HS-5 (cell line): Measurements from ENCODE around the gene SLC16A5.
"Not testable (repeated sequence)": the region's sequence is repeated elsewhere in the genome, so short reads cannot be mapped to it uniquely, and the experiment has no call there.

Experiments used
- DNase-seq: peaks from one replicate; pipeline ENCODE4 v3.0.0-alpha.2; 2012; ENCODE audit warnings: low read depth

Gene SLC16A5

DNA sequence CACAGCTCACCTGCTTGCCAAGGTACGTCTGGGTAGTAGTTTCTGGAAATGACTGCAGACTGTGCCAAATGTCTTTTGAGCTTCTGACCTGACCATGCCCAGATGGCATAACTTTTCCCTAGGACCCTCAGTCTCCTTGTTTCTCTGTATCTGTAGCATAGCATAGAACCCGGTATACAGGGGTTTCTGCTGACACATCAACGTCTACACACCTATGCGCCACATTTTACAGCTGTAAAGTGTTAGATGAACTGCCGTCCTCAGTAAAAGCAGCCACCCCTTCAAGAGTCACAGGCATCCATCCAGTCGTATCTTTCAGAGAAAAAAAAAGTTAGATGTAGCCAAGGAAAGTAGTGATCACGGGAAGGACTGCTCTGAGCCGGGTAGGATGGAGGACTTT lies 23.3 kb upstream of the SLC16A5 start:
- no peak for DNase-seq

DNA sequence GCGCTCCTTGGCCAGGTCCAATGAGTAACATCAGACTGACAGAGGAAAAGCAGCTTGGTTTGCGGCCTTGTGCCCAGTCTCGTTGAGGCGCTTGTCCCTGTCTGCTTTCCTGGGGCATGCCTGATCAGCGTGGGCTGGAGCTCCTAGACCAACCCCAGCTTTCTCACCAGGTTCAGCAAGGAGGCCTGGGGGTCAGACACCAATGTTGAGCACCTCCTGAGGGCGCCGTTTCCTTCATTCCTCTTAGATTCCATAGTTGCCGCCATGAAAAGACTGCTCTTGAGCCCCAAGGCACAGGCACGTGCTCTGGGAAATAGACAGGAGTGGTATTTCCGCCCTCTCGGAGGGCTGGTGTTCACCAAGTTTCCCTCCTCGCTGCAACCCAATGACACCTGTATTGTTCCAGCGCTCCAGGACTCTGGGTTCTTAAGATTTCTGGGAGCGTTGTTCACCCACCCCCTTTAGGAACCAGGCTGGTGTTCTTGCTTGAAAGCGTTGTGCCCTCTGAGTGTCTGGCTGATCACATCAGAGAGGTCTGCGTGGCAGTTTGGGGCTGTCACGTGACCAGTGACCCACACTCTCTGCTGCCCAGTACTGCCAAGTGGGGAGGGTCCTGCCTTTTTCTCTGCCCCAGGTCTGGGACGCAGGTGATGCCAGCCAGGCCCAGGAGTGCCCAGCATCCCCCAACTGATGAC lies 22.7 kb upstream of the SLC16A5 start:
- no peak for DNase-seq

DNA sequence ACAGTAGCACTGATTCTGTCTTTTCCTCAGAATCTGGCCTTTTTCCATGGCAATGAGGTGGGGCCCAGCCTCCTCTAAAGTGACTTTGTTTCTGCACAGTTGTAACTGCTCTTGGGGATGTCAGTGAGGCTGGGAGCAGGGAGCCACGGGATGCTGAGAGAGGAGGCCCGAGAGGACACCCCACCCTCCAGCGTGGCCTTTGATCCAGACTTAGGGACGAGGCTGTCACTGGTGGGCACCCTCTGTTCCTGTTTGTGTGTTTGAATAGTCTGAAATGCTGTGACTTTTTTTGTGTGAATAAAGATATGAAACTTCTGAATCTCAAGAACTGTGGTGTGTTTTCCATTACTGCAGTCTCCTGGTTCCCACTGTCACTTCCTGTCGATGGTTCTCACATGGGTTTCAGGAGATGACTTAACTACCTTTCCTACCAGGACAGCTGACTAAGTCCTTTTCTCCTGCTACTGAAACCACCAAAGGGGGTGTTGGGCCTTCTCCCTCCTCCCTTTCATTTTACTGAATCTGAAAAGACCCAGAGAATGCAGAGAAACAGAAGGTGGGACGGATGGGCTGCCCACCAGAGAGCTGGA lies 22.1 kb upstream of the SLC16A5 start:
- no peak for DNase-seq

DNA sequence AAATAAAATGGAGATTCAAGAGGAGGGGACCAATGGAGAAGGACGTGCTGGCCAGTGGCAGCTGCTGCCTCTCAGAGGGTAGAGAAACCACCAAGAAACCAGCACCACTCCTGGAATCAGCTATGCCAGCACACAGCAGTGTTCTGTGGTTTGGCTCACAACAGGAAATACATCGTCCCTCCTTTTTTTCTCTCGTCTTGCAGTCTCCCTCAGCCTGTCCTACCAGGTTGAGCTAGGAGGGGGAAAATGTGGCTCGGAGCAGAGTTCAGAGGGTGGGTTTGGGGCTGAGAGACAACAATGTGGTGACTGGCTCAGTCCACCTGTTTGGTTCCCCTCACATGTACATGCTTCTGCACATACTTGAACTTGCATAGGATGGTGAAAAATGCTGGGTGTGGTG lies 19.9 kb upstream of the SLC16A5 start:
- no peak for DNase-seq

DNA sequence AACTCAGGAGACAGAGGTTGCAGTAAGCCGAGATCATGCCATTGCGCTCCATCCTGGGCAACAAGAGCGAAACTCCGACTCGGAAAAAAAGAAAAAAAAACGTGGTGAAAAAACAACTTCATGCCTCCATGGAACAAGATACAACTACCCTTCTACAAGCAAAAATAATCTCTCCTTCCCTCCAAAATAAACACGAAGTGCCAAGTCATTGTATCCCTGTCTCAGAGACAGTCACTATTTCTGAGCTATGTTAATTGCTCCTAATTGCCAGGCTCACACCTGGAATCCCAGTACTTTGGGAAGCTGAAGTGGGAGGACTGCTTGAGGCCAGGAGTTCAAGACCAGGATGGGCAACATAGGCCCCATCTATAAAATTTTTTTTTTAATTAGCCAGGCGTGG lies 19.0 kb upstream of the SLC16A5 start:
- DNase-seq: no peak

DNA sequence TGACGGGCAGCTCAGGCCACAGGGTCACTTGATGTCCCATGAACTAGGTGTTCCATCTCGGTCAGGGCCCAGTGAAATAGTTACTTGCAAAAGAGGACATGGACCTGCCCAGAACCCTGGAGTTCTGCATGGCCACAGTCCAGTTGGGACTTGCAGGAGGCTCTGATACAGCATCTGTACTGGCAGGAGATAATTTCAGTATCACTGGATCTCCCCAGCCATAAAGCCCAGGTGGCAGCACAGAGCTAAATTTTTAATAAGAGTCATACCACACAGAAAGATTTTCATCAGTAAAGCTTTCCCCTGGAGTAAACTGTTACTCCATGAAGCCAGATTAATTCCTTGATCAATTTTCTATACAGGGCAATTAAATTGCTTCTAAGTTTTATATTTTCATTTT lies 18.0 kb upstream of the SLC16A5 start:
- no peak for DNase-seq

DNA sequence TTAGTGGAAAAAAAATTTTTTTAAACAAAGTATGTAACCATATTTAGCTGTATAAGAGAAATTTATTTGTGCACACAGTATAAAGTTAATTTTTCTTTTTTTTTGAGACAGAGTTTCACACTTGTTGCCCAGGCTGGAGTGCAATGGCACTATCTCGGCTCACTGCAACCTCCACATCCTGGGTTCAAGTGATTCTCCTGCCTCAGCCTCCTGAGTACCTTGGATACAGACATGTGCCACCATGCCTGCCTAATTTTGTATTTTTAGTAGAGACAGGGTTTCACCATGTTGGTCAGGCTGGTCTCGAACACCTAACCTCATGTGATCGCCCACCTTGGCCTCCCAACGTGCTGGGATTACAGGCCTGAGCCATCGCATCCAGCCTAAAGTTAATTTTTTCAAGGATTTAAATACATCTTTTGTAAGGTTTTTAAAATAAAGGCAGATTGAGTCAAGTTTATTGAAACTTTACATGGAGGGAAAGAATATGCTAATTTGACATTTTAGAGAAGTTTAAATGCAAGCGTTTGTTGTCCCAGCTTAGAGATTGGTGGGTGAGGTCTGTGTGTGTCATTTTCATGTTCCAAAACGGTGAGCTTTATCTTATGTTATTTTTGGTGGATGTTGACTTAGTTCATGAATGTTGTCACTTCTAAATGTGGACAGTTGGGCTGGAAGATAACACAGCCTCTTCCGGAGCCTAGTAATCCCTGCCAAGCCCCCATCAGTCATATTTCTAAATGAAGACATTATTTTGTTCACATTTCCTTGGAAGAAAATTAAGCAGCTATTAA lies 16.1 kb upstream of the SLC16A5 start:
- DNase-seq: not testable (repeated sequence)

DNA sequence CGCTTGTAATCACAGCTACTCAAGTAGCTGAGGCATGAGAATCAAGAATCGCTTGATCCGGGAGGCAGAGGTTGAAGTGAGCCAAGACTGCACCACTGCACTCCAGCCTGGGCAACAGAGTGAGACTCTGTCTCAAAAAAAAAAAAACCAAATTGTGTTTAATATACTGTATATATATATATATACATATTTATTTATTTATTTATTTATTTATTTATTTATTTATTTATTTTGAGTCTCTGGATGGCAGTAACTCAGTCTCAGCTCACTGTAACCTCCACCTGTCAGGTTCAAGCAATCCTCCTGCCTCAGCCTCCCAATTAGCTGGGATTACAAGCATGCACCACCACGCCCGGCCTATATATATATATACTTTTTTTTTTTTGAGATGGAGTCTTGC lies 14.8 kb upstream of the SLC16A5 start:
- not testable (repeated sequence) for DNase-seq

DNA sequence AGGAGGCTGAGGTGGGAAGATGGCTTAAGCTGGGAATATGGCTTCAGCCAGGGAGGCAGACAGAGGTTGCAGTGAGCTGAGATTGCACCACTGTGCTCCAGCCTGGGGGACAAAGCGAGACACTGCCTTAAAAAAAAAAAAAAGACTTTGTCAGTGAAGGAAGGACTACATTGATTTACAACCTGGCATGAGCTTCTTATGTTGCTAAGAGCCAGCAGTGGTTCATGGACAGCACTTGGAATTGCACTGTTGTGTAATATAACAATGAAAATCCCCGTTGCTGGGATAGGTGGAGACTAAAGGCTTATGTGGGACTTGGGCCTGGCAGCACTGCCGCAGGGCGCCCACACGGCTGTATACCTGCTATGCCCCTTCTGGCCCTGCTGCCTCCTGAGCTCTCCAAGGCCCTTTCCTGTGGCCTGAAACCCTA lies 14.1 kb upstream of the SLC16A5 start:
- DNase-seq: no peak

DNA sequence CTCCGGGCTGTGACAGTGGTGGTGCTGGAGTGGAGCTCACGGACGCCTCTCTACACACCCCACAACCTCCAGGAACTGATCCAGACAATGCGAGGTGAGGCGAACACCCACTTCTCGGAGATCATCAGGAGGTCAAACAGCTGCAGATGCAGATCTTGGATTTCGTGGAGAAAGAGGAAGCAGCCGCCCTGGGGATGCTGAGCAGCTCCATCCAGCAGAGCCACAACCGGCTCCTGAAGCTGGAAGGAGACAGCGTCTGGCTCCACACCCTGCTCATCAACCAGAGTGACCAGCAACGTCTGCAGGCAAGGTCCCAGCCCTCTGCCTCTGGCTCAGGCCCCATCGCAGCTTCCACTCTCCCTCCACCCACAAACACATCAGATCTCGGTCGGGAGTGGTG lies 13.2 kb upstream of the SLC16A5 start:
- DNase-seq: no peak

DNA sequence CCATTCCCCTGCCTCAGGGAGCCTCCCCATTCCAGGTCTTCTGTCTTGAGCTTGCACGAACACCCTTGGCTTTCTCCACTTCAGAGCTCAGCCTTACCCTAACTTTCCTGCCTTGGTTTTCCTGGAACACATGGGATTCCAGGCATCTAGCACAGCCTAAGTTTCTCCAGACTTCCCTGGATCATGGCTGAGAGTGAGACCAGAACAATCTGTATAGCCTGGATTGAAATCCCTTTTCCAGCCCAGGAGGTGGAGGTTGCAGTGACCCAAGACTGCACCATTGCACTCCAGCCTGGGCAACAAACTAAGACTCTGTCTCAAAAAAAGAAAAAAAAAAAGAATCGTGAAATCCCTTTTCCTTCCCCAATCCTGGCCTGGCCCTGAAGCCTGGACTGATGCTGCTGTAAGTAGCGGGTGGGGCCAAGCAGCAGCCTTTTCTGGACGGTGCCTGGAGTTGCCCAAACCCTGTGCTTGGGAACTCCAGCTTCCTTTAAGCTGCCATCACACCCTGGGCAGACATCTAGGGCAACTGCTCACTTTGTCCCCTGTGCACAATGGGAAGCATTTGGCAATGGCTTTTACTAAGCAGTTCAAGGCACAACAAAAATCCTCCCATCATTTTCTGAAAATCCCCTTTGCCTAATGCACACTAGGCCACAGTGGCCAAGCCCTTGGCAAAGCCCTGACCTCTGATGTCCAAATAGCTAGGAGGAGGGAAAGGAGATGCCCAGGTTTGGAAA lies 12.0 kb upstream of the SLC16A5 start:
- DNase-seq: no peak

DNA sequence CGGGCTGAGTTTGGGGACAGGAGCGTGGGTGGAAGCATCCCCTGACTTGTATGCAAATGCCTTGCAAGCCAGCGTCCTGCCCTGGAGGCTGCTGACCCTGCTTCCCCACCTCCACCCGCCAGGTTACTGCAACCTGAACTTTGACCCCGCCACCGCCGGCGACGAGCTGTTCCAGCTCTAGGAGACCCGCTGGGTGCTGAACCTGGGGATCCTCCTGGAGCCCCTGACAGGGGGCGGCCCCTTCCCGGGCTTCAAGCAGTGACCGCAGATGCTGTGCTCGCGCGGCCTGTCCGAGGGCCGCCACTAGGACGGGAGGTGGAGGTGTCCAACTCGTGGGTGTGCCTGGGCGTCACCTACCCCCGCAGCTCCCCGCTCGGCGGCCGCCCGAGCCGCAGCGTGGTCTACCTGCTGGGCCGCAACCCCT lies 10.7 kb upstream of the SLC16A5 start:
- no peak for DNase-seq

DNA sequence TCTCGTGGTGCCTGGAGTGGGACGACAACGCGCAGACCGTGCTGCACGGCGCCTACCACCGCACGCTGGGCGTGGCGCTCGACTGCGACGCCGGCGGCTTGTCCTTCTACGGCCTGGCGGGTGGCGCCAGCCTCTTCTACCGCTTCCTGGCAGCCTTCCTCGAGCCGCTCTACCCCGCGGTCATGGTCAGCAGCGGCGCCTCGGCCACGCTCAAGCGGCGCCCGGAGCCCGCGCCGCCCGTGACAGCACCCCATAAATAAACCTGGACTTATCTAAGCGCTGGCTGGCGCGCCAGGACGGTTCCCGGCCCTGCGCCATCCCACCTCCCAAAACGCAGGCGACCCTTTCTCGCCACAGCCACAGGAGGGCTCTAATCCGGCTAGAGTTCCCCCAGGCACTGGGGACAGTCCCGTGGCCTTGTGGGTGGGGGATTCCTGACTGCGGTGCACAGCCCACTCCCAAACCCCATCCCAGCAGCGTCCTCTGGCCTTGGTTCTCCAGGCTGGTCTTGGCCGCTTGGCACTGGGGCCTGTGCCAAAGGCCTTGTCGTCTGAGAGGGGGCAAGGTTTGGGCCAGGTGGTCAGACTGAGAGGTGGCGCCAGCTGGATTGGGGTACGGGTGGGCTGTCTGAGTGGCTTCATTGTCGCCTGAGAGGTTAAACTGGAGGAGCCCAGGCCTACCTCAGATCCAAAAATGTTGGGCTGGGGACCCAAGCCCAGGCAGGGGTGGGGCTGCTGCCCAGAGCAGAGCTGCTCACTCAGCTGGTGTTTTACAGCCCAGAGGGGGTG lies 10.1 kb upstream of the SLC16A5 start:
- no peak for DNase-seq

DNA sequence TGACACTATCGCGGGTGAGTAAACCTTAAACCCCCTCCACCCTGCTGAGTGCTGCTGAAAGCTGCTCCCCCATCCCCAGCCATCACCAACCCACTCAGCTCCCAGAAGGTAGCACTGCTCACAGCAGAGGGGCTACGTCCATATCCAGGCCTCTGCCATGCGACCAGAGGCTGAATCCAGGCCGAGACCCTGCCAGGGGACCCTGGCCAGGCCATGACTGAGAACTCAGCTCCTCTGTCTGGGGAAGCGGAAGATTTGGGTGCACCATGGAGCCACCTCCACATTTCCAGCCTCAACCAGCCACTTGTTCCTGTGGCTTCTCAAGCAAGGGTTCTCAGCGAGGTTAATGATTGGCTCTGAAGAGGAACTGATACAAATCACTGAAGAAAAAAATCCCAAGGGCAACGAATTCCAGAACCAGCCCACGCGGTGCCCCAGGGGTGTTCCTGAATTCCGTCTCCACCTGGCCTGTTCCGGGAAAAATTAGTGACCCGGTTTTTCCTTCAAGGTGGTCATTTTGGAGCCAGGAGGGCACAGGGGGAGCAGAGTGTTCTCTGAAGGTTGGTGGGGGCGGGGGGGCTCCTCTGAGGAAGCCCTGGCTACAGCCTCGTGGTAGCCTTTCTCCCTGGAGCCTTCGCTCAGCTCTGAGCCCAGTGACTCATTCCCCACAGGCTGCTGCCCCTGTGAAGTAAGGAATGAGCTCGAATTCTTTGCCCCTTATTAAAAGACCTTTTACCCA lies 9.3 kb upstream of the SLC16A5 start:
- no peak for DNase-seq

DNA sequence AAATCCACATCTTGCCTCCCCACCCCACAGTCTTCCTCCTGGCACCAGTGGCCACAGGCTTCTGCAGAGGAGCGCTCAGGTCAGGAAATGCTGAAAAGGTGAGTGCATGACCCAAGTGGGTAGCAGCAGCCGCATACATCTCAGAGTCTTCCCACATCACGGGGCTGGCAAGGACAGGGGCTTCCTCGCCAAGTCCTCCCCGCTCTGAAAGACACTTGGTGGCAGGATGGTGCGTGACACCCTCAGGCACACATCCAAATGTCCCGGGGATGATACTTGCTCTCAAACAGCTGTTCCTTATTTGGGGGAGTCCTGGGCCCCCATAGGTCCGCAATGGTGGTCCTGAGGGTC lies 8.8 kb upstream of the SLC16A5 start:
- DNase-seq: no peak

DNA sequence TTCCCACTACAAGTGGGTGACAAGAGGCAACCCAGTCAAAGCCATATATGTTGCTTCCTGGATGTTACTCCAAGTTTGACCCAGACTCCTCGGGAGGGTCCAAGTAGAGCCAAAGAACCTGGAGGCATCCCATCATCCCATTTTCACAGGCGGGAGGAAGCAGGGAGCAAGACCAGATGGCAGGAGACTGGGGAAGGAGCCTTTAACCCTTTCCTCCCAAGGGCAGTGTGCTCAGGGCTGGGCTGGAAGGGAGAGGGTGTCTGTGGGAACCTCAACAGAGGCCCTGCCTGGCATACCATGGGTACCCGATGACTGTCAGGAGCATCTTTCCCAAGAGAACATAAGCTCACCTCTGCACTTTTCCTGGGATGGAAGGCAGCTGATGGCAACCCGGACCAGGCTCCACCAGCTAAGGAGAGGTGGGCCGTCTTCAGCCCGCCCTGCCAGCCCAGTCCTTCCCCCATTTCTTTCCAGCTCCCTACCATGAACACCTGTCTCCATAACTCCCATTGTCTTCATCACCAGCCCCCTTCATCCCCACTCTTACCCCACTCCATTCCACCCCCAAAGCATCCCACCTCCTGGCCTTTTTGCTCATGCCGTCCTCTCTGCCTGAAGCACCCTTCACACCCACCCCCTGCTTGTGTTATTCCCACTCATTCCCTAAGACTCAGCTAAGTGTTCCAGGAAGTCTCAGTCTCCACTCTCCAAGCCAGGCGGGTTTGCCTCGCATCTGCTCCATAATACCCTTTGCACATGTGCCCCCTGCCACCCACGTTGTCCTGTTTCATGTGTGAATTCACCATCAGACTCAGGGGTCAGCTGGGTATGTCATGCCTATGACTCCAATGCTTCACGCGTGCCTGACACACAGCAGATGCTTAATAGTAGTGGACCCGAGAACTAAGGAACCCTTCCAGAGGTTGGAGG lies 5.9 kb upstream of the SLC16A5 start:
- DNase-seq: no peak

DNA sequence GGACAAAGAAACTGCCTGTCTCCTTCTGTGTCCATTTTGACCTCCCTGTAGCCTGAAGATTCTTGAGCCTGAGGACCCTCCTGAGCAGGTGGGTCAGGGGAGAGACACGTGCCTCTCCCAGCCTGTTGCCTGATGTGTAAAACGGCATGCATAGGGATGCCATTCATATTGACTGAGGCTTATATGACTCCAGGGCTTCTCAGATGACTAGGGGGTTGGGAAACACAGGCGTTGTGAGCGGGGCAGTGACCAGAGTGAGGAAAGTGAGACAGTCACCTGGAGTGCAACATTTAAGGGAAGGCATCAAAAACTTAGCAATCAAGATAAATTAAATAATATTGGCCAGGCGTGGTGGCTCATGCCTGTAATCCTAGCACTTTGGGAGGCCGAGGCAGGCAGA lies 5.1 kb upstream of the SLC16A5 start:
- DNase-seq: no peak

DNA sequence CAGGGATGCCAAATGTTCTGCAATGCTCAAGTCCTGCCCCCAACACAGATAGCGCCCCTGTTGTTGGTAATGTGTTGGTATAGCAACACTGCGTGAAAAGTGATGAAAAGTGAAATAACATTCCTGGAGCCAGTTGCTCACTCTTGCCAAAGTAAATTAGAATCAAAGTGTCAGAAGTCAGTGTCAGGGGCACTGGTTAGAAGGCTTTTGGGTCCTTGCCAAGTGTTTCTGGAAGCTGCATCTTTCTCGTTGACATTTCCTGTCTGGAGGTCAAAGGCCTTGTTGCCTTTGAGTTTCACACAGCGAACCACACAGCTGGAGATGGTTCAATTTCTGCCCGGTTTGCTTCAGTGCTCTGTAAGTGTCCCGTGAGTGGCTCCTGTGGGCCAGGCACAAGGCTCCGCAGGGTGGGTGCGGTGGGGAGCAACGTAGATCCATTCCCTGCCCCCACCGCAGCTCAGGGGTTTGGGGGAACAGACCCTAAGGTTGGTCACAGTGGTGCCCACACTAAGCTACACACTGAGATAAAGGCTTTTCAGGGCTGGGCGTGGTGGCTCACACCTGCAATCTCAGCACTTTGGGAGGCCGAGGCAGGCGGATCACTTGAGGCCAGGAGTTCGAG lies 3.6 kb upstream of the SLC16A5 start:
- no peak for DNase-seq

DNA sequence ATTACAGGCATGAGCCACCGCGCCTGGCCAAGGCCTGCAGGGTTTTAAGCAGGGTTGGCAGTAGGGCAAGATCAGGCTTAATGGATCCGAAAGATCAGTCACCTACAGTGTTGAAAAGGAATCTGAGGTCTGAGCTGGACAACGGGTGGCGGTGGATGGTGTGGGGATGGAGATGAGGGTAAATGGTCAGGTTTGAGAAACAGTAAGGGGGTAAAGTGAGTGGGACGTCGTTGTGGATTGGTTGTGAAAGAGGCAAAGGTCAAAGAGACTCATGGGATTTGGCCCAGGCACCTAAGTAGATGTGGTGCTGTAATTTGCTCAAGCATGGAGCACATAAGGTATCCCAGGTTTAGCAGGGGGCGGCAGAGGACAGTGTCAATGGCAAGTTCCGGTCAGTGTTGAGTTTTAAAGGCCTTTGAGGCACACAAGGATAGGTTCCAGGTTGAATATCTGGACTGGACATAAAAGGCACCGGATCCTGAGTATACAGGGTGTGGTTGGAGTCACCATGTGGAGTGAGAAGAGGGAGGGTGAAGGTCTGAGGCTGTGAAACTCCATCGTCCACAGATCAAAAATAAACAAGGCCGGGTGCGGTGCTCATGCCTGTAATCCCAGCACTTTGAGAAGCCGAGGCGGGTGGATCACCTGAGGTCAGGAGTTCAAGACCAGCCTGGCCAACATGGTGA lies 1.1 kb upstream of the SLC16A5 start:
- DNase-seq: no peak
